ENCODE measurements around the gene POR.
"Not testable (repeated sequence)": the region's sequence is repeated elsewhere in the genome, so short reads cannot be mapped to it uniquely, and the experiment has no call there.

The POR gene

DNA sequence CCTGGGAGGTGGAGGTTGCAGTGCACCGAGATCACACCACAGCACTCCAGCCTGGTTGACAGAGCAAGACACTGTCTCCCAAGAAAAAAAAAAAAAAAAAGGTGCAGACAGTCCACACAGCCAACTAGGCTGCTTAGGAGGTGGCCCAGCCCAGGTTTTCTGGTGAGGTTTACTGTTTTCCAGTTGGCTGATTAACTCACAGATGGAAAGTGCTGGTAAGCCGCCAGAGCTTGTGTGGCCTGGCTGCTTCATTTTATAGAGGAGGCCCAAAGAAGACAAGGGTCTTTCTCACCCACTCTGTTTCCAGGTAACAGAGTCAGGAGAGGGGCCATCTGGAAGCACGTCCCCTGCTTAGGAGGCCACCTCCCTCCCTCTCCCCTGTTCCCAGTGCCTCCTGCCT is 29.9 kb upstream of the POR start:
- DNase-seq = no peak

DNA sequence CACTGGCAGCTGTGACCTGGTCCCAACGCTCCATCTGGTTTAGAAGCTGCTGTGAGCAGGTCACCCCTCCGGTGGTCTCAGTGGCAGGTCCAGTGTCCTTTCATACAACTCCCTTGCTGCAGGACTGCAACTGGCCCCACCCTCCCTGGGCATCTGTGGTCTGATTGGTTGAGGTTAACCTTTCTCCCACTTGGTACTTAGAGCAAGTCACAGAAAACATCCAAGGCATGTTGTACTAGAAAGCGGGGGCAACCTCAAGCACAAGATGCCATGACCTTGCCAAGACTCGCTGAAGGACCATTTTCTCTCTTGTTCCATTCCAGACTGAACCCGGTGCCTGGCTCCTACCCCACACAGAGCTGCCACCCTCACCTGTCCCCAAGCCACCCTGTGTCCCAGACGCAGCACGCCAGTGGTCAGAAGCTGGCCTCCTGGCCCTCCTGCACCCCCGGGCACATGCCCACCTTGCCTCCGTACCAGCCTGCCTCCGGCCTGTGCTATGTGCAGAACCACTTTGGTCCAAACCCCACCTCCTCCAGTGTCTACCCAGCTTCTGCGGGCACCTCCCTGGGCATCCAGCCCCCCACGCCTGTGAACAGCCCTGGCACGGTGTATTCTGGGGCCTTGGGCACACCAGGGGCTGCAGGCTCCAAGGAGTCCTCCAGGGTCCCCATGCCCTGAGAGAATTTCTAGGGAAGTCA is 27.1 kb upstream of the POR start:
- no peak for DNase-seq

DNA sequence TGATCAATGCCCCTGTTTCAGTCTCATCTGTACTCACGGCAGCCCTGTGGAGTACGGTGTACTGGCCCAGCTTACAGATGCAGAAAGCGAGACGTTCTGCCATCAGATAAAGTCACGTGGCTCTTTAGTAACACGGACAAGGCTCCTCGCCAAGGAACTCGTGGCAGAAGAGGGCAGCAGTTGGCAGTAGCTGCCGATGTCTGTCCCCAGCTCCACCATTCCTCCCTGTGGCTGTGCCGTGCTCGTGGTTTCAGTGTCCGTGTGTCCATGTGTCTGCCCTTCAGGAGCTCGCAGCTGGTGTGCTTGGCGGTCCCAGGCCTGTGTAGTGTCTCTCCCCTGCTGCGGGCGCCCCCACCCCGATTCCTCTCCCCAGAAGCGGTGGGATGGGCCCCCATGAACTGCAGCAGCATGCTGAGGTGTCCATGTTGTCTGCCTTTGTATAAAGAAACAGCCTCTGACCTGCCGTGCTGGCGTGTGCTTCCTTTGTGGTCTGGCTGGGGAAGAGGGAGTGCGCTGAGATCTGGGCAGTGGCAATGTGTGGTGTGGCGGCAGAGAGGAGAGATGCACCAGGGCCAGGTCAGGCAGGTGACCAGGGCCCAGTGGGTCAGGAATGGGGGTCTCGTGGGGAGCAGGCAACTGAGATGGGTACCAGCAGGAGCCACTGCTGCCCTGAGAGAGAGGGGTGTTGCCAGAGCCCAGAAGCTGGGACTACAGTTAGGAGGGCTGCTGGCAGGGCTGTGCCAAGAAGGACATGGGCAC is 26.3 kb upstream of the POR start:
- DNase-seq = no peak

DNA sequence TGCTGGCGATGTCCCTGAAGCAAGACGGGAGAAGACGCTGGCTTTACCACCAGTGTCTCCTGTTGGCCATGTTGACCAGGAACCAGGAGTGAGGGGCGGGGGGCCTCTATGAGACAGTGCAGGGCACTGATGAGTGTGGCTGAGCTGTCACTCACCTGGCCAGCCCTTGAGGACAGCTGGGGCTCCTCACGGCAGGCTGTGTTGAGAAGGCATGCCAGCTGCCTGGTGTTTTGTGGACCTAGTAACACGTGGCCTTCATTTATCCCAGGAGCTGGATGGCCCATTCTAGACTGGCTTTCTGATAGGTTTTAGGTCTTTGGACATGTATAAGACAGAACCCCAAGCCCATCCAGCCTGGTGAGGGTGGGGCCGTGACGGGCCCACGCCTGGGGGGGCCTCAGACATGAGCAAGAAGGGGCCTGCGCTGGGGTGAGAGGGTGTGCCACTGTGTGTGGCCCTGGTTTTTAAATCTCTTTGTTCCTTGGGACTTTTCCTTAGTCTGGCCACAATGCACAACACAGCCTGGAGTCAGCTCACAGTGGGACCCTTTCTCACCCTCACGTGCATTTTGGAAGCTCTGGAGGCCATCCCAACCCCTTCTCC is 25.6 kb upstream of the POR start:
- DNase-seq = no peak

GRCh38 chr7:75889826-75890225 is 25.1 kb upstream of the POR start:
- DNase-seq = no peak

GRCh38 chr7:75891237-75891636 is 23.7 kb upstream of the POR start:
- not testable (repeated sequence) for DNase-seq

DNA sequence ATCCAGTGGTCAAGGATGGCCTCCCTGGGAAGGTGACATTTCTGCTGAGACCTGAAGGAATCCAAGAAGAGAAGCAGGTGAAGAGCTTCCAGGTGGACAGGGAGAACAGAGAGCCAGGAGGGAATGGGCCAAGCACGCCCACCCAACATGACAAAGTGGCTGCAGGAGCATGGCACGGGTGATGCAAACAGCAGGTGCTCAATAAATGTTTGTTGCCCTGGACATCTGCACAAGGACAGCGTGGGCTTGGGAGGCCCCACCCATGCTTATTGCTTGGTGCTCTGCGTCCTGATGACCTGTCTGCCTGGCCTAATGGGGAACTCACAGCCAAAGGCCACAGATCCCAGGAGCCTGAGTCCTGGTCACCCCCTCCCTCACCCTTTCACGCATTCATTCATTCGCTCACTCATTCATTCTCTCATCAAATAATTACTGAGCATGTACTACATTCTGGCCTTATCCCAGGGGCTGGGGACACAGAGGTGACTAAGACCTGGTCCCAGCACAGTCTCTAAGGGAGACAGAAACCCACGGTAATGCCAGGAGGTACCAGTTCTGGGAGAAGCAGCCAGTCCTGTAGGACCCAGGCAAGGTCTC is 23.0 kb upstream of the POR start:
- DNase-seq = no peak

DNA sequence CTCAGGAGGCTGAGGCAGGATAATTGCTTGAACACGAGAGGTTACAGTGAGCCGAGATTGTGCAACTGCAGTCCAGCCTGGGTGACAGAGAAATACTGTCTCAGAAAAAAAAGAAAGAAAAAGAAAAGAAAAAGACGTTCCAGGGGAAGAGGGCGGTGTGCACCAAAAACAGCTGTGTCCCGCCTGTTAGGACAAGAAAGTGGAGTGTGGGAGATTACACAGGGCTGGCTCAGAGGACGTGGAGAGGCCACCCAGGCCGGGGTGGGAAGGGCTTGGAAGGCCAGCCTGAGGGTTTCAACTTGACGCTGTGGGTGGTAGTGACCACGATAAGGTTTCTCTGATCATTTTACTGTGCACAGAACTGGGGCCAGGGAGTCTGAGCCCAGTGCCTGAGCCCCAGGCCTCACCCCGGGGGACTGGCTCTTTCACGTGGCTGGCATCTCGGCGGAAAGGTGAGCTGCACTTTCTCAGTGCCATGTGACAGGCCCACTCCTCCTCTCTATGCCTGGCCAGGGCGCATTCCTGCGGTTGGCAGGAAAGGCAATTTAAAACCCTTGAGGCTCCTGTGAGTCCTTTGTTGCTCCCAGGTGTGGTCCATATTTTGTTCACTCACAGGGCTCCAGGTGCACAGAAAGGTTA is 22.2 kb upstream of the POR start:
- no peak for DNase-seq

DNA sequence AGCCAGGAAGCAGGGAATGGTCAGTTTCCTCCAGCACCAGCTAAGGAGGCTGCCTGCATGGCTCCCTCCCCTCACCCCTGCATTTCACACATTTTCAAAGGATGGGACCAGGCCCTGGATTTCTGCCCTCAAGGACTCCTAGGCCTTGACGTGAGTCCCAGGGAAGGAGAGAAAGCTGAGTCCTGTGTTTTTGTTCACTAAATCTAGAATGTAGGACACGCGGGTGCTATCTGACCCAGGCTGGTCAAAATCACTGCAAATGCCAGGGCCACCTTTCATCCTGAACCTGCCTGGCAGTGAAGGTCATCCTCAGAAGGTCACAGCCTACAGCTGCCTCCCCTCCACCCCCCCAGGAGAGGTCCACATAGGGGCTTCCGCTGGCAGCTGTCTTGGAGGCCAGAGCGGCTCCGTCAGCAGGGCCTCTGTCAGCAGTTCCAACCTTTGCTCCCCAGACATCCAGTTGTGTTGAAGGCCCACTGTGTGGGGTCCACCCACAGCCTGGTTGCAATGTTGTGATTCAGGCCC is 18.1 kb upstream of the POR start:
- no peak for DNase-seq

GRCh38 chr7:75900617-75901315 is 14.2 kb upstream of the POR start:
- DNase-seq = no peak

- DNase-seq = no peak
These were observed 9.0 kb upstream of the POR start for GRCh38 chr7:75905785-75906604.

- no peak for DNase-seq
These were observed 7.8 kb upstream of the POR start for GRCh38 chr7:75906991-75907667.

- not testable (repeated sequence) for DNase-seq
These were observed 7.3 kb upstream of the POR start for GRCh38 chr7:75907668-75908039.

DNA sequence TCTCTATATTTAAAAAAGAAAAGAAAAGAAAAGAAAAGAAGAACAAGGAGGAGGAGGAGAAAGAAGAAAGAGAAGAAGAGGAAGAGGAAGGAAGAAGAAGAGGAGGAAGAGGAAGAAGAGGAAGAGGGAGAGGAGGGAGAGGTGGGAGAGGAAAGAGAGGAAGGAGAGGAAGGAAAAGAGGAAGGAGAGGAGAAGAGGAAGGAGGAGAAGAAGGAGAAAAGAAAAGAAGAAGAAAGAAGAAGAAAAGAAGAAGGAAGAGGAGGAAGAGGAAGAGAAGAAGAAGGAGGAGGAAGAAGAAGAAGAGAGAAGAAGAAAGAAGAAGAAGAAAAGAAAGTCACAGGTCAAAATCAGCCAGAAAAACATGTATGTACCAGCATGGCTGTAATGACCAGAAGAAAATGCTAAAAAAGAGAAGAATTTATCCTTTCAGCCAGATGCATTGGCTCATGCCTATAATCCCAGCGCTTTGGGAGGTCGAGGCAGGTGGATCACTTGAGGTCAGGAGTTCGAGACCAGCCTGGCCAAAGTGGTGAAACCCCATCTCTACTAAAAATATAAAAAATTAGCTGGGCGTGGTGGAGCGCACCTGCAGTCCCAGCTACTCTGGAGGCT is 5.3 kb upstream of the POR start:
- no peak for DNase-seq

DNA sequence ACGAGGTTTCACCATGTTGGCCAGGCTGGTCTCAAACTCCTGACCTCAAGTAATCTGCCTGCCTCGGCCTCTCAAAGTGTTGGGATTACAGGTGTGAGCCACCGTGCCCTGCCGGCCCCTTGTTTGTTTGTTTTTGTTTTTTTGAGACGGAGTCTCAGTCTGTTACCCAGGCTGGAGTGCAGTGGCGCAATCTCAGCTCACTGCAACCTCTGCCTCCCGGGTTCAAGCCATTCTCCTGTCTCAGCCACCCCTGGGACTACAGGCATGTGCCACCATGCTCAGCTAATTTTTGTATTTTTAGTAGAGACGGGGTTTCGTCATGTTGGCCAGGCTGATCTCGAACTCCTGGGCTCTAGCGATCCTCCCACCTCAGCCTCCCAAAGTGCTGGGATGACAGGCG is 3.8 kb upstream of the POR start:
- not testable (repeated sequence) for DNase-seq

DNA sequence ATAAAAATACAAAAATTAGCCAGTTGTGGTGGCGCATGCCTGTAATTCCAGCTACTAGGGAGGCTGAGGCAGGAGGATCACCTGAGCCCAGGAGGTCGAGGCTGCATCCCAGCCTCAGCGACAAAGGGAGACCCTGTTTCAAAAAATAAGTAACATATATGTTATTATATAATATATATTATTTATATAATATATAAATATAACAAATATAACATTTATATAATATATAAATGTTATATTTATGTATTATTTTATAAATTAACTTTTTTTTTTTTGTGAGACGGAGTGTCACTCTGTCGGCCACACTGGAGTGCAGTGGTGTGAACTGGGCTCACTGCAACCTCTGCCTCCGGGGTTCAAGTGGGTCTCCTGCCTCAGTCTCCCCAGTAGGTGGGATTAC is 1.5 kb upstream of the POR start:
- DNase-seq = no peak

GRCh38 chr7:75914169-75914654 is 743 bp upstream of the POR start:
- DNase-seq = no peak

DNA sequence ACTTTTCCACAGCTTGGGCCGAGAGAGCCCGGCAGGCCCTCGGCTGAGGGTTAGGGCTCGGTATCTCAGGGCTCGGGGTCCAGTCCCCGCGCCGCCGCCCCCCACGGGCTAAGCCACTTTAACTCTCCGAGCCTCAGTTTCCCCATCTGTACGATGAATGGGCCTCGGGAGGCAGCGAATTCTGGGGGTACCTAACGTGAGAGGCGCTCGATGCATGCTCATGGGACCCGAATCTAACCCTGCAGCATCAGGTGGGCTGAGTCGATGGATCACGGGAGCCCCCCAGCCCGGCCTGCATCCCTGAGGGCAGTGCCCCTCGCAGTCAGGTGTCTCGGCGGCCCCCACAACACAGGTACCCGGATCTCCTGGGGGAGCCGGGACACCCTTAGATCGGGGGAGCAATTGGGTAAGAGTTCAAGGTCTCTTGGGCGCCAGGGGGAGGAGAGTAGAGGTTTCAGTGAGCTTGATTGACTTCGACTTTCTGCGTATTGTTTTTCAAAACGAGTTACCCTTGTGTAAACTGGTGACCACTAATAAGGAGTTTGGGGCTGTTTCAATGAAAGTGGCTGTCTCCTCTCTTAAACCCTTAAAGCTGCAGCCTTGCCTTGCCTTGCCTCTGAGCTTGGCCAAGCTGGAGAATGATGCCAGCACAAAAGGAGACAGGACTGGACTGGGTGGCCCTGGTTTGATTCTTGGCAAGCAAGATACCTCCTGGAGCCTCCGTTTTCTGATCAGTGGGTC is 631 bp downstream of the POR start:
- no peak for DNase-seq

DNA sequence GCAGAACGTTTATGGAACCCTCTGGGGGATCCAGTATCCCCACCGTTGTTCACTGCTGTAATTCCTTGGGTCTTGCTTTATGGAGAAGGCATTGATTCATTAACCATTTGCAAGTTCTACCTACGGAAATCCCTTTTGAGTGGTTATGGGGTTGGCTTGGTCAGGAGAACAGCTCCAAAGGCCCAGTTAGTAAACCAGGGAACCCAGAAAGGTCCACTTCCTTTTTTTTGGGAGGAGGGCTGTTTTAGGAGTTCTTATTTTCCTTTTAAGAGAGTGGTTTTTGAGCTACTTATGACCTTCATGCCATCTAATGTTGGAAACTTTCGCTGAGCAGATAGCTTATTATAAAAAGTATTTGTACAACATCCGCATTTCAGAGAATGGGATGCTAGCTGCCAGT is 1.3 kb downstream of the POR start:
- no peak for DNase-seq

Measured in NCI-H1417 treated with DMSO at 0.1 percent for 48 hours (cell line).